Thyroid gland (tissue), 4 donors: ENCODE measurements around the gene TEN1. TPM values are rescaled to one million over a fixed set of nuclear protein-coding genes. Genes with fewer than 3 reads are reported as not detected.
"Not testable (repeated sequence)": the region's sequence is repeated elsewhere in the genome, so short reads cannot be mapped to it uniquely, and the experiment has no call there.

Experiments
- DNase-seq, 2 donors: peaks; one replicate each; pipeline ENCODE4 v3.0.0-alpha.2; 2019
- H3K27ac ChIP-seq, 3 donors: fragments of 200-600 bp; sonication (generic); 1 replicate in 2 of 3; 2 replicates in 1 of 3; pipeline ENCODE4 v1.5.1; 2016 to 2019; ENCODE audit warnings: mild to moderate bottlenecking in 1 of 3, moderate library complexity in 1 of 3
- H3K27me3 ChIP-seq: fragments of 200-600 bp; sonication (generic); one replicate; pipeline ENCODE4 v1.5.1; 2019
- H3K36me3 ChIP-seq, 2 donors: fragments of 200-600 bp; sonication (generic); one replicate each; pipeline ENCODE4 v1.5.1; 2016 to 2019
- H3K4me1 ChIP-seq, 2 donors: fragments of 200-600 bp; sonication (generic); one replicate each; pipeline ENCODE4 v1.5.1; 2017 to 2019
- H3K4me3 ChIP-seq, 3 donors: fragments of 200-600 bp; sonication (generic); replicated peaks in 1 of 3; 1 replicate in 2 of 3; 2 replicates in 1 of 3; pipeline ENCODE4 v1.5.1; 2016; ENCODE audit warnings: mild to moderate bottlenecking in 1 of 3
- H3K9me3 ChIP-seq: fragments of 200-600 bp; sonication (generic); one replicate; pipeline ENCODE4 v1.5.1; 2017
- POLR2A ChIP-seq, 2 donors: fragments of 450-650 bp; IDR thresholded peaks; one replicate each; pipeline ENCODE4 v1.6.1; 2017; ENCODE audit warnings: antibody characterized with exemption in 2 of 2, mild to moderate bottlenecking in 2 of 2, moderate library complexity in 1 of 2
- WGBS, 2 donors: methylation state at CpG; one replicate each; pipeline ENCODE4 v1.1.5; 2017; 5-methylcytosine and 5-hydroxymethylcytosine counted together
- intact Hi-C: fragments of 100-400 bp; cut with DNase I; formaldehyde crosslinking; loops from one replicate; pipeline ENCODE4 v1.15.1; 2023
- total RNA-seq, 4 donors: library from RNA; depleted of rRNA; stranded (reverse); fragments of >200 nt; gene quantifications; one replicate each; pipeline ENCODE4 v1.2.3, GENCODE V29; 2016
- TF ChIP-seq, protein P1 (sequence below), 6 experiments: fragments of 200-600 bp in 3 of 6; fragments of 450-650 bp in 3 of 6; sonication (generic) in 3 of 6; IDR thresholded peaks; one replicate each; pipeline ENCODE4 v1.5.1; 2016 to 2019; ENCODE audit warnings: antibody characterized with exemption in 6 of 6, mild to moderate bottlenecking in 2 of 6, inconsistent platforms in 1 of 6, moderate library complexity in 1 of 6

TEN1 gene
- total RNA-seq, 4 donors from 2014 or later = 9.5 to 24.2 (median 15.3) TPM

DNA sequence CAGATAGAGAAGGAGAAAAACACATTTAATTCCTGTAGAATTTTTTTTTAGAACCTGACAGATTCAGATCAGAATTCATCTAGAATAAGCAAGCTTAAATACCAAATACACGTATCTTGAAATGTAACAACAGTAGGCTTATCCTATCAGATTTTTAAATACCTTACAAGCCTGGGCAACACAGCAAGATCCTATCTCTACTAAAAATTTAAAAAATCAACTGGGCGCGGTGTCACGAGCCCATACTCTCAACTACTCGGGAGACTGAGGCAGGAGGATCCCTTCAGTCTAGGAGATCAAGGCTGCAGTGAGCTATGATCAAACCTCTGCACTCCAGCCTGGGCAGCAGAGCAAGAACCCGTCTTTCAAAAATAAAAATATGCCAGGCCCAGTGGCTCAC is 13.6 kb upstream of the TEN1 start:
- no peaks in the 10 kb centered on the region for H3K9me3 ChIP-seq
- H3K27me3 ChIP-seq = no peaks in the 10 kb centered on the region
- no peak overlapping the region for H3K27ac ChIP-seq
- no peak for TF ChIP-seq POLR2A (IDR thresholded peaks at IDR 0.05)
- TF ChIP-seq, protein P1, sequence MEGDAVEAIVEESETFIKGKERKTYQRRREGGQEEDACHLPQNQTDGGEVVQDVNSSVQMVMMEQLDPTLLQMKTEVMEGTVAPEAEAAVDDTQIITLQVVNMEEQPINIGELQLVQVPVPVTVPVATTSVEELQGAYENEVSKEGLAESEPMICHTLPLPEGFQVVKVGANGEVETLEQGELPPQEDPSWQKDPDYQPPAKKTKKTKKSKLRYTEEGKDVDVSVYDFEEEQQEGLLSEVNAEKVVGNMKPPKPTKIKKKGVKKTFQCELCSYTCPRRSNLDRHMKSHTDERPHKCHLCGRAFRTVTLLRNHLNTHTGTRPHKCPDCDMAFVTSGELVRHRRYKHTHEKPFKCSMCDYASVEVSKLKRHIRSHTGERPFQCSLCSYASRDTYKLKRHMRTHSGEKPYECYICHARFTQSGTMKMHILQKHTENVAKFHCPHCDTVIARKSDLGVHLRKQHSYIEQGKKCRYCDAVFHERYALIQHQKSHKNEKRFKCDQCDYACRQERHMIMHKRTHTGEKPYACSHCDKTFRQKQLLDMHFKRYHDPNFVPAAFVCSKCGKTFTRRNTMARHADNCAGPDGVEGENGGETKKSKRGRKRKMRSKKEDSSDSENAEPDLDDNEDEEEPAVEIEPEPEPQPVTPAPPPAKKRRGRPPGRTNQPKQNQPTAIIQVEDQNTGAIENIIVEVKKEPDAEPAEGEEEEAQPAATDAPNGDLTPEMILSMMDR (IDR thresholded peaks at IDR 0.05) = no peak
- intact Hi-C loops = no loop called here
- no peak overlapping the region for H3K4me3 ChIP-seq
- WGBS, 2 donors = 98 to 99% methylated on average over 6 of the region's 6 CpGs
- no peaks in the 10 kb centered on the region for H3K4me1 ChIP-seq
- no peaks in the 10 kb centered on the region for H3K36me3 ChIP-seq
- no peak for DNase-seq

DNA sequence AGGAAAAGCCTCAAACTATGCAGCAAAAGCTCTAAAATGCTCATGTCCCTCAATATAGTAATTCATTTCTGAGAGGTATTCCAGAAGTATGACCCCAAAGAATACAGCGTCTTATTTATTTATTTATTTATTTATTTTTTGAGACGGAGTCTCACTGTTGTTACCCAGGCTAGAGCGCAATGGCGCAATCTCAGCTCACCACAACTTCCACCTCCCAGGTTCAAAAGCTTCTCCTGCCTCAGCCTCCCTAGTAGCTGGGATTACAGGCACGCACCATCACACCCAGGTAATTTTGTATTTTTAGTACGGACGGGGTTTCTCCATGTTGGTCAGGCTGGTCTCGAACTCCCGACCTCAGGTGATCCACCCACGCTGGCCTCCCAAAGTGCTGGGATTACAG is 10.0 kb upstream of the TEN1 start:
- H3K27me3 ChIP-seq, DNase-seq, H3K4me3 ChIP-seq, H3K4me1 ChIP-seq, H3K36me3 ChIP-seq, H3K9me3 ChIP-seq, intact Hi-C loops, H3K27ac ChIP-seq: not testable (repeated sequence)
- 95 to 96% methylated on average over 10 of the region's 10 CpGs for WGBS, 2 donors

DNA sequence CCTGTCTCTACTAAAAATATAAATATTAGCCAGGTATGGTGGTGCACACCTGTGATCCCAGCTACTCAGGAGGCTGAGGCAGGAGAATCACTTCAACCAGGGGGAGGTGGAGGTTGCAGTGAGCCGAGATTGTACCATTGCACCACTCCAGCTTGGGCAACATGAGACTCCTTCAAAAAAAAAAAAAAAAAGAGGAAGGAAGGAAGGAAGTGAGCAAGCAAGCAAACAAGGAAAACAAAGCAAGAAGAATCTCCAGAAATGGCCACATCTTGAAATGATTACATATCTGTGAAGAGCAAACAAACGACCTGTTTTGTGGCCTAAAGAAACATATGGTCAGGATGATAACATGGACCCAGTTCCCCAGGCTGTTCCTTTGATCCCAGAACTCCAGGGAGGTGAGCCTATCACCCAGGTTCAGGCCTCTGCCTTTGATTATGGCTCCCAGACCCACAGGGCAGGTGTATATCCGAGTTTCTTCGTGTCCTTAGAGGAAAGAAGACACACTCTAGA is 9.0 kb upstream of the TEN1 start:
- H3K4me3 ChIP-seq = no peak overlapping the region
- H3K36me3 ChIP-seq = no peaks in the 10 kb centered on the region
- TF ChIP-seq, protein P1 (IDR thresholded peaks at IDR 0.05) = no peak
- no peak for TF ChIP-seq POLR2A (IDR thresholded peaks at IDR 0.05)
- no peaks in the 10 kb centered on the region for H3K9me3 ChIP-seq
- H3K27me3 ChIP-seq = no peaks in the 10 kb centered on the region
- H3K27ac ChIP-seq = no peak overlapping the region
- intact Hi-C loops = no loop called here
- WGBS, 2 donors = 74 to 82% methylated on average over 4 of the region's 4 CpGs
- peaks cover 6 to 7% of the 10 kb centered on the region in 2 donors for H3K4me1 ChIP-seq
- DNase-seq = no peak

DNA sequence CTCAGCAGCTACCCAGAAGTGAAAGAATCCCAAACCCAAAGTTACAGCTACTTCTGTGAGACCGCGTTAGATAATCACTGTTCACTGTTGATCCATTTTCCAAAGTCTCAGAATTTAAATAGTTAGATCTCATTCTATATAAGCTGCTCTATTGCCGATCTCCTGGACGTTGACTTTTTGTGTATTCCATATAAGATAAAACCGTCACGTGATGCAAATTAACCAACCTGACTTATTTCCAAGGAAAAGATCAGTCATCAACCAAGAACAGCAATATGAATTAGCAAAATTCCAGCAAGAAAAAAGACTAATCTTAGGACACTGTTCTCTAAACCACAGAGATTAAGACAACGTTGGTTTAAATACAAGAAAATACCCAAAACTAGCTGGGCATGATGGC is 8.4 kb upstream of the TEN1 start:
- H3K4me1 ChIP-seq = peaks cover 6 to 7% of the 10 kb centered on the region in 2 donors
- H3K27ac ChIP-seq = no peak overlapping the region
- H3K27me3 ChIP-seq = no peaks in the 10 kb centered on the region
- no peak overlapping the region for H3K4me3 ChIP-seq
- WGBS, 2 donors = 94% methylated on average over 7 of the region's 7 CpGs
- TF ChIP-seq POLR2A (IDR thresholded peaks at IDR 0.05) = no peak
- TF ChIP-seq, protein P1 (IDR thresholded peaks at IDR 0.05) = no peak
- intact Hi-C loops = no loop called here
- DNase-seq = no peak
- H3K36me3 ChIP-seq = no peaks in the 10 kb centered on the region
- H3K9me3 ChIP-seq = no peaks in the 10 kb centered on the region

DNA sequence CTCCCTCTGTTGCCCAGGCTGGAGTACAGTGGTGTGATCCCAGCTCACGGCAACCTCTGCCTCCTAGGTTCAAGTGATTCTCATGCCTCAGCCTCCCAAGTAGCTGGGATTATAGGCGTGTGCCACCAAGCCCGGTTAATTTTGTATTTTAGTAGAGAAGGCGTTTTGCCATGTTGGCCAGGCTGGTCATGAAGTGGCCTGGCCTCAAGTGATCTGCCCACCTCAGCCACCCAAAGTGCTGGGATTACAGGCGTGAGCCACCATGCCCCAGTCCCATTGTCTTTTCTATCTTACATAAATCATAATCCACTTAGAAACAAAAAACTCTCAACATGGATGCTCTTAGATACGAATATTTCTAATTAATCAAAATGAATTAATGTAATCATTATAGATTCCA is 3.9 kb upstream of the TEN1 start:
- 96 to 98% methylated on average over 6 of the region's 6 CpGs for WGBS, 2 donors
- H3K4me1 ChIP-seq = peaks cover 27 to 30% of the 10 kb centered on the region in 2 donors
- intact Hi-C loops, H3K36me3 ChIP-seq, H3K9me3 ChIP-seq, DNase-seq, H3K4me3 ChIP-seq, H3K27ac ChIP-seq, H3K27me3 ChIP-seq: not testable (repeated sequence)

DNA sequence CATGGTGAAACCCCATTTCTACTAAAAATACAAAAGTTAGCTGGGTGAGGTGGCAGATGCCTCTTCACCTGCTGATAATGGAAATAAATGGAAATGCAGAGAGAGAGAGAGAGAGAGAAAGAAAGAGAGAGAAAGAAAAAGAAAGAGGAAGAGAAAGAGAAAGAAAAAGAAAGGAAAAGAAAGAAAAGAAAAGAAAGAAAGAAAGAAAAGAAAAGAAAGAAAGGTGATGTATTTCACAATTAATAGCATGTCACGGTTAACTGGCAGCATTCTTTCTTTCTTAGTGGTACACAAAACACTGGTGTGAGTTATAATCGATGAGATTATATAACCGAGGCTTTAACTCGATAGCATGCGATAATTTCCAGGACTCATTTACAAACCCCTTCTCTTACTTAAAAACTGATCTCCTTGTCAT is 3.3 kb upstream of the TEN1 start:
- Histone ChIP-seq H3K27ac (no peak overlapping the region), H3K4me1 (peaks cover 32 to 33% of the 10 kb centered on the region in 2 donors), H3K9me3 (no peaks in the 10 kb centered on the region), H3K36me3 (no peaks in the 10 kb centered on the region), H3K27me3 (no peaks in the 10 kb centered on the region), H3K4me3 (no peak overlapping the region)
- 84 to 87% methylated on average over 5 of the region's 5 CpGs for WGBS, 2 donors
- DNase-seq = no peak
- intact Hi-C loops = no loop called here
- no peak for TF ChIP-seq POLR2A (IDR thresholded peaks at IDR 0.05)
- TF ChIP-seq, protein P1 (IDR thresholded peaks at IDR 0.05) = no peak
